GM18511 (cell line): ENCODE measurements around the gene EPB41L2.

ENCODE experiments used
- ATAC-seq: cut with Tn5 transposase; IDR thresholded peaks from one replicate; pipeline ENCODE4 v1.9.1; 2021; ENCODE audit warnings: mild to moderate bottlenecking, moderate library complexity; ENCODE audit not compliant: unreplicated experiment

EPB41L2 gene

GRCh38 chr6:131062241-131063027 lies 611 bp downstream of the EPB41L2 start:
- peak; percentile 34 for ATAC-seq

- ATAC-seq = no peak
Measured at GRCh38 chr6:131061751-131062119, 1.3 kb downstream of the EPB41L2 start.

GRCh38 chr6:131061041-131061750 lies 1.8 kb downstream of the EPB41L2 start:
- peak; percentile 36 for ATAC-seq

GRCh38 chr6:131060311-131060710 lies 2.7 kb downstream of the EPB41L2 start:
- no peak for ATAC-seq

- ATAC-seq = no peak
Measured at GRCh38 chr6:131059486-131059885, 3.6 kb downstream of the EPB41L2 start.

GRCh38 chr6:131058236-131058635 lies 4.8 kb downstream of the EPB41L2 start:
- no peak for ATAC-seq

GRCh38 chr6:131054392-131055250 lies 8.4 kb downstream of the EPB41L2 start:
- no peak for ATAC-seq

- ATAC-seq = no peak
Measured at GRCh38 chr6:131053546-131054240, 9.4 kb downstream of the EPB41L2 start.

- no peak for ATAC-seq
Measured at GRCh38 chr6:131052181-131052580, 10.9 kb downstream of the EPB41L2 start.

- no peak for ATAC-seq
Measured at GRCh38 chr6:131051341-131051740, 11.7 kb downstream of the EPB41L2 start.

GRCh38 chr6:131049608-131050007 lies 13.4 kb downstream of the EPB41L2 start:
- ATAC-seq = no peak

- ATAC-seq = no peak
Measured at GRCh38 chr6:131048933-131049515, 14.0 kb downstream of the EPB41L2 start.

- no peak for ATAC-seq
Measured at GRCh38 chr6:131048459-131048858, 14.6 kb downstream of the EPB41L2 start.

- ATAC-seq = no peak
Measured at GRCh38 chr6:131045139-131045538, 17.9 kb downstream of the EPB41L2 start.

- ATAC-seq = no peak
Measured at GRCh38 chr6:131043902-131044447, 19.1 kb downstream of the EPB41L2 start.

- no peak for ATAC-seq
Measured at GRCh38 chr6:131042664-131043063, 20.4 kb downstream of the EPB41L2 start.

GRCh38 chr6:131041814-131042213 lies 21.2 kb downstream of the EPB41L2 start:
- no peak for ATAC-seq

- no peak for ATAC-seq
Measured at GRCh38 chr6:131040866-131041265, 22.2 kb downstream of the EPB41L2 start.

- no peak for ATAC-seq
Measured at GRCh38 chr6:131039345-131039680, 23.7 kb downstream of the EPB41L2 start.

- ATAC-seq = no peak
Measured at GRCh38 chr6:131038597-131039344, 24.3 kb downstream of the EPB41L2 start.
